K562 (cell line): ENCODE data around the gene CLNK. TPM values are rescaled to one million over a fixed set of nuclear protein-coding genes. Genes with fewer than 3 reads are reported as not detected.

Source experiments
- ARID2 ChIP-seq: fragments of 450-650 bp; IDR thresholded peaks from 2 replicates; pipeline ENCODE4 v1.6.1; 2017; ENCODE audit warnings: antibody characterized with exemption, mild to moderate bottlenecking
- ATF2 ChIP-seq: sonication (generic); formaldehyde crosslinking; IDR thresholded peaks from 2 replicates; pipeline ENCODE4 v1.8.1; 2022; ENCODE audit warnings: missing genetic modification reagents
- ATF7 ChIP-seq: fragments of 450-650 bp; IDR thresholded peaks from 2 replicates; pipeline ENCODE4 v1.7.1; 2014; ENCODE audit warnings: mild to moderate bottlenecking, moderate library complexity
- BHLHE40 ChIP-seq: IDR thresholded peaks from 2 replicates; pipeline ENCODE4 v1.6.1; 2011; ENCODE audit warnings: low read length, improper control_type of control experiment
- CCAR2 ChIP-seq: fragments of 200-400 bp; formaldehyde crosslinking; IDR thresholded peaks from 2 replicates; pipeline ENCODE4 v1.6.1; 2017; ENCODE audit warnings: mild to moderate bottlenecking, low read depth, low read length
- EP300 ChIP-seq: IDR thresholded peaks from 2 replicates; pipeline ENCODE4 v1.6.1; 2012; ENCODE audit warnings: low read length, improper control_type of control experiment
- ETV5 ChIP-seq: sonication (generic); formaldehyde crosslinking; IDR thresholded peaks from 2 replicates; pipeline ENCODE4 v1.4.0; 2020; ENCODE audit warnings: low read depth, mild to moderate bottlenecking, missing genetic modification reagents
- GATAD2A ChIP-seq: fragments of 450-650 bp; IDR thresholded peaks from 2 replicates; pipeline ENCODE4 v1.6.1; 2017
- HMGXB4 ChIP-seq: sonication (generic); formaldehyde crosslinking; IDR thresholded peaks from 2 replicates; pipeline ENCODE4 v1.8.1; 2023; ENCODE audit warnings: mild to moderate bottlenecking, missing genetic modification reagents
- ID3 ChIP-seq, 2 experiments: fragments of 250-450 bp in 1 of 2; fragments of 450-650 bp in 1 of 2; sonication (Bioruptor Pico) in 1 of 2; IDR thresholded peaks; 2 replicates each; pipeline versions ENCODE4 v1.6.1 to v1.8.0; 2016 to 2021; ENCODE audit warnings: mild to moderate bottlenecking in 2 of 2, moderate library complexity in 2 of 2, missing compliant biosample characterization in 1 of 2, missing genetic modification characterization in 1 of 2
- KAT8 ChIP-seq: fragments of 450-650 bp; IDR thresholded peaks from 2 replicates; pipeline ENCODE4 v1.6.1; 2016; ENCODE audit warnings: low read depth, mild to moderate bottlenecking
- MAFG ChIP-seq: fragments of 450-650 bp; conservative IDR thresholded peaks from 2 replicates; pipeline ENCODE4 v1.6.1; 2016; ENCODE audit warnings: missing genetic modification characterization, missing compliant biosample characterization
- MAZ ChIP-seq, 2 experiments: fragments of 450-650 bp in 1 of 2; sonication (generic) in 1 of 2; formaldehyde crosslinking; IDR thresholded peaks in 1 of 2; conservative IDR thresholded peaks in 1 of 2; 2 replicates each; pipeline versions ENCODE4 v1.4.0 to v1.5.0; 2020; ENCODE audit warnings: mild to moderate bottlenecking in 1 of 2, missing genetic modification reagents in 1 of 2
- MTA2 ChIP-seq: fragments of 450-650 bp; IDR thresholded peaks from 2 replicates; pipeline ENCODE4 v1.6.1; 2016; ENCODE audit warnings: low read depth
- OTX1 ChIP-seq: fragments of 450-650 bp; formaldehyde crosslinking; IDR thresholded peaks from 2 replicates; pipeline ENCODE4 v1.4.0; 2022; ENCODE audit warnings: mild to moderate bottlenecking
- PATZ1 ChIP-seq: fragments of 250-450 bp; sonication (Bioruptor Pico); IDR thresholded peaks from 2 replicates; pipeline ENCODE4 v1.5.0; 2020; ENCODE audit warnings: mild to moderate bottlenecking, borderline replicate concordance
- TEAD2 ChIP-seq: fragments of 450-650 bp; IDR thresholded peaks from 2 replicates; pipeline ENCODE4 v1.6.1; 2016; ENCODE audit warnings: missing genetic modification characterization, control low read depth, missing compliant biosample characterization
- ZBTB8A ChIP-seq: fragments of 450-650 bp; IDR thresholded peaks from 2 replicates; pipeline ENCODE4 v1.6.1; 2018; ENCODE audit warnings: mild to moderate bottlenecking, moderate library complexity; ENCODE audit not compliant: partially characterized antibody
- ZNF780A ChIP-seq: fragments of 250-450 bp; sonication (Bioruptor Pico); IDR thresholded peaks from 2 replicates; pipeline ENCODE4 v1.5.0; 2021; ENCODE audit warnings: mild to moderate bottlenecking
- polyA plus RNA-seq, 8 experiments: library from polyadenylated mRNA; depleted of rRNA in 4 of 8; stranded (reverse) in 5 of 8; unstranded in 3 of 8; fragments of >200 nt; fragmentation: Nextera tagmentation in 2 of 8; fragmentation: Illumina TruSeq in 1 of 8; extraction: Ambion mirVana in 2 of 8; extraction: Trizol in 1 of 8; gene quantifications; 2 replicates each; pipeline versions ENCODE4 v1.2.1 to v1.2.3, GENCODE V29; 2011 to 2014; ENCODE audit warnings: inconsistent platforms in 1 of 8, missing spikeins in 1 of 8
- total RNA-seq, 7 experiments: library from RNA; depleted of rRNA in 6 of 7; stranded (reverse); fragments of >200 nt in 6 of 7; fragmentation: Illumina TruSeq in 2 of 7; extraction: Trizol in 2 of 7; gene quantifications; 2 replicates each; pipeline versions ENCODE4 v1.2.1 to v1.2.3, GENCODE V29; 2011 to 2021; ENCODE audit warnings: low replicate concordance in 1 of 7
- TF ChIP-seq, protein P1 (sequence below): fragments of 450-650 bp; IDR thresholded peaks from 2 replicates; pipeline ENCODE4 v1.6.1; 2017; ENCODE audit warnings: antibody characterized with exemption, mild to moderate bottlenecking

The CLNK gene
- total and polyA plus RNA-seq, 9 of the 15 experiments (the other 6 are each of a cell fraction or from before 2014, with no cell fraction given): not detected

- no peak for TF ChIP-seq PATZ1 (CRISPR knock-in tag)
- TF ChIP-seq CCAR2: no peak
- TF ChIP-seq GATAD2A: peak; percentile 64; the same call in 1 of the 2 replicates
- peak; percentile 73 for TF ChIP-seq EP300
- TF ChIP-seq TEAD2: no peak
- TF ChIP-seq ATF7: 0 out of 2 replicates have a peak, but pooled peaks have one; percentile 15
- no peak for TF ChIP-seq KAT8
- no peak for TF ChIP-seq BHLHE40
- TF ChIP-seq ETV5: no peak
- no peak for TF ChIP-seq ZBTB8A
- no peak for TF ChIP-seq MAFG (tag)
- TF ChIP-seq, protein P1, sequence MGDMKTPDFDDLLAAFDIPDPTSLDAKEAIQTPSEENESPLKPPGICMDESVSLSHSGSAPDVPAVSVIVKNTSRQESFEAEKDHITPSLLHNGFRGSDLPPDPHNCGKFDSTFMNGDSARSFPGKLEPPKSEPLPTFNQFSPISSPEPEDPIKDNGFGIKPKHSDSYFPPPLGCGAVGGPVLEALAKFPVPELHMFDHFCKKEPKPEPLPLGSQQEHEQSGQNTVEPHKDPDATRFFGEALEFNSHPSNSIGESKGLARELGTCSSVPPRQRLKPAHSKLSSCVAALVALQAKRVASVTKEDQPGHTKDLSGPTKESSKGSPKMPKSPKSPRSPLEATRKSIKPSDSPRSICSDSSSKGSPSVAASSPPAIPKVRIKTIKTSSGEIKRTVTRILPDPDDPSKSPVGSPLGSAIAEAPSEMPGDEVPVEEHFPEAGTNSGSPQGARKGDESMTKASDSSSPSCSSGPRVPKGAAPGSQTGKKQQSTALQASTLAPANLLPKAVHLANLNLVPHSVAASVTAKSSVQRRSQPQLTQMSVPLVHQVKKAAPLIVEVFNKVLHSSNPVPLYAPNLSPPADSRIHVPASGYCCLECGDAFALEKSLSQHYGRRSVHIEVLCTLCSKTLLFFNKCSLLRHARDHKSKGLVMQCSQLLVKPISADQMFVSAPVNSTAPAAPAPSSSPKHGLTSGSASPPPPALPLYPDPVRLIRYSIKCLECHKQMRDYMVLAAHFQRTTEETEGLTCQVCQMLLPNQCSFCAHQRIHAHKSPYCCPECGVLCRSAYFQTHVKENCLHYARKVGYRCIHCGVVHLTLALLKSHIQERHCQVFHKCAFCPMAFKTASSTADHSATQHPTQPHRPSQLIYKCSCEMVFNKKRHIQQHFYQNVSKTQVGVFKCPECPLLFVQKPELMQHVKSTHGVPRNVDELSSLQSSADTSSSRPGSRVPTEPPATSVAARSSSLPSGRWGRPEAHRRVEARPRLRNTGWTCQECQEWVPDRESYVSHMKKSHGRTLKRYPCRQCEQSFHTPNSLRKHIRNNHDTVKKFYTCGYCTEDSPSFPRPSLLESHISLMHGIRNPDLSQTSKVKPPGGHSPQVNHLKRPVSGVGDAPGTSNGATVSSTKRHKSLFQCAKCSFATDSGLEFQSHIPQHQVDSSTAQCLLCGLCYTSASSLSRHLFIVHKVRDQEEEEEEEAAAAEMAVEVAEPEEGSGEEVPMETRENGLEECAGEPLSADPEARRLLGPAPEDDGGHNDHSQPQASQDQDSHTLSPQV: 0 out of 2 replicates have a peak, but pooled peaks have one; percentile 13
- TF ChIP-seq ID3 (CRISPR knock-in tag; IDR thresholded peaks at IDR 0.05): no peak
- no peak for TF ChIP-seq ID3 (tag; IDR thresholded peaks at IDR 0.05)
- no peak for TF ChIP-seq MAZ (CRISPR knock-in tag; conservative IDR thresholded peaks at IDR 0.05 in 1 of 2, IDR thresholded peaks at IDR 0.05 in 1 of 2)
- TF ChIP-seq MTA2: no peak
- no peak for TF ChIP-seq HMGXB4 (CRISPR knock-in tag)
- no peak for TF ChIP-seq OTX1
- no peak for TF ChIP-seq ARID2
- no peak for TF ChIP-seq ATF2 (CRISPR knock-in tag)
- 0 out of 2 replicates have a peak, but pooled peaks have one; percentile 24 for TF ChIP-seq ZNF780A (CRISPR knock-in tag)
Observed at GRCh38 chr4:10459305-10459704, 225.3 kb downstream of the CLNK start (continued).
